PC-9 (cell line): ENCODE measurements around the gene CERS3. TPM values are rescaled to one million over a fixed set of nuclear protein-coding genes. Genes with fewer than 3 reads are reported as not detected.

Experiments
- BruUV-seq: library from RNA; stranded (reverse); fragments of 400-500 nt; replicated peaks from 2 replicates; lab custom pipeline; 2021; lab: Mats Ljungman, UMichigan
- CTCF ChIA-PET: fragments of 300-600 bp; sonication (Branson Sonifier 250); formaldehyde crosslinking; loops from one replicate; lab custom pipeline; 2022; ENCODE audit warnings: antibody characterized with exemption; lab: Charles Lee
- POLR2A ChIA-PET: fragments of 300-600 bp; sonication (Branson Sonifier 250); formaldehyde crosslinking; loops from one replicate; lab custom pipeline; 2022; ENCODE audit warnings: antibody characterized with exemption; ENCODE audit not compliant: unreplicated experiment; lab: Charles Lee
- DNase-seq, 2 experiments: peaks; one replicate each; pipeline versions ENCODE4 v3.0.0 to v3.0.0-alpha.2; 2015 to 2022; ENCODE audit warnings: mixed read lengths in 1 of 2
- H2AFZ ChIP-seq: fragments of 200-600 bp; sonication (generic); 2 replicates; pipeline ENCODE4 v1.8.1; 2017; ENCODE audit warnings: antibody characterized with exemption
- H3F3A ChIP-seq: fragments of 200-600 bp; sonication (generic); 2 replicates; pipeline ENCODE4 v1.8.1; 2017; ENCODE audit warnings: antibody characterized with exemption, mild to moderate bottlenecking, low read depth; ENCODE audit not compliant: insufficient read depth
- H3K27ac ChIP-seq: fragments of 200-600 bp; sonication (generic); 2 replicates; pipeline ENCODE4 v1.6.1; 2016; ENCODE audit warnings: mixed run types
- H3K27me3 ChIP-seq: fragments of 200-600 bp; sonication (generic); 2 replicates; pipeline ENCODE4 v1.6.1; 2016; ENCODE audit warnings: low read depth, mixed run types; ENCODE audit not compliant: insufficient read depth
- H3K36me3 ChIP-seq: fragments of 200-600 bp; sonication (generic); 2 replicates; pipeline ENCODE4 v1.6.1; 2016; ENCODE audit warnings: low read depth, mixed run types
- H3K4me1 ChIP-seq: fragments of 200-600 bp; sonication (generic); replicated peaks from 2 replicates; pipeline ENCODE4 v1.6.1; 2016; ENCODE audit warnings: mixed run types; ENCODE audit not compliant: insufficient read depth
- H3K4me2 ChIP-seq: fragments of 200-600 bp; sonication (generic); 2 replicates; pipeline ENCODE4 v1.6.1; 2017; ENCODE audit warnings: mixed run types
- H3K4me3 ChIP-seq: fragments of 200-600 bp; sonication (generic); 2 replicates; pipeline ENCODE4 v1.6.1; 2016; ENCODE audit warnings: mixed run types
- H3K79me2 ChIP-seq: fragments of 200-600 bp; sonication (generic); 2 replicates; pipeline ENCODE4 v1.6.1; 2017; ENCODE audit warnings: low read depth, mixed run types
- H3K9me2 ChIP-seq: fragments of 200-600 bp; sonication (generic); 2 replicates; pipeline ENCODE4 v1.8.1; 2017; ENCODE audit warnings: mild to moderate bottlenecking; ENCODE audit not compliant: insufficient read depth
- H3K9me3 ChIP-seq: fragments of 200-600 bp; sonication (generic); 2 replicates; pipeline ENCODE4 v1.8.1; 2016; ENCODE audit warnings: low read depth; ENCODE audit not compliant: insufficient read depth
- H4K20me1 ChIP-seq: fragments of 200-600 bp; sonication (generic); 2 replicates; pipeline ENCODE4 v1.8.1; 2017; ENCODE audit not compliant: insufficient read depth
- CTCF ChIP-seq: fragments of 200-600 bp; sonication (generic); conservative IDR thresholded peaks from 2 replicates; pipeline ENCODE4 v1.6.1; 2017; ENCODE audit warnings: mixed run types, antibody characterized with exemption, mild to moderate bottlenecking, moderate library complexity
- EZH2 ChIP-seq: fragments of 200-600 bp; sonication (generic); IDR thresholded peaks from 2 replicates; pipeline ENCODE4 v1.8.0; 2017; ENCODE audit warnings: antibody characterized with exemption, low read depth
- intact Hi-C: fragments of 100-400 bp; cut with micrococcal nuclease; formaldehyde crosslinking; loops from one replicate; pipeline ENCODE4 v1.10.0; 2022; ENCODE audit not compliant: unreplicated experiment
- total RNA-seq: library from RNA; stranded (reverse); gene quantifications from 2 replicates; pipeline ENCODE4 v1.2.3, GENCODE V29; 2021

The CERS3 gene
- total RNA-seq, 1 experiment from 2014 or later, result not detected

GRCh38 chr15:100439514-100439913, 89.2 kb downstream of the CERS3 start:
- H3K27ac ChIP-seq, result no peak overlapping the region
- no peaks in the 10 kb centered on the region for H3K4me1 ChIP-seq
- H3K27me3 ChIP-seq, result peaks cover 18% of the 10 kb centered on the region; the same call in 1 of the 2 replicates
- ChIA-PET POLR2A (no interaction called here), CTCF (no interaction called here)
- H3K9me2 ChIP-seq, result no peaks in the 10 kb centered on the region
- H3K4me3 ChIP-seq, result no peak overlapping the region
- H3K9me3 ChIP-seq, result no peaks in the 10 kb centered on the region
- no peaks in the 10 kb centered on the region for H3K36me3 ChIP-seq
- no TSS peak for BruUV-seq
- no peak overlapping the region for H3K4me2 ChIP-seq
- H3F3A ChIP-seq, result no peaks in the 10 kb centered on the region
- intact Hi-C loops, result no loop called here
- no peaks in the 10 kb centered on the region for H3K79me2 ChIP-seq
- no peak for DNase-seq
- TF ChIP-seq EZH2, result no peak
- TF ChIP-seq CTCF, result no peak
- H4K20me1 ChIP-seq, result no peaks in the 10 kb centered on the region
- H2AFZ ChIP-seq, result no peak overlapping the region

- POLR2A ChIA-PET, result no interaction called here
Observed at GRCh38 chr15:100438570-100438969, 90.2 kb downstream of the CERS3 start.

GRCh38 chr15:100437261-100437660, 91.5 kb downstream of the CERS3 start:
- no peaks in the 10 kb centered on the region for H3K4me1 ChIP-seq
- CTCF ChIA-PET, result no interaction called here
- H3F3A ChIP-seq, result no peaks in the 10 kb centered on the region
- TF ChIP-seq EZH2 (no peak), CTCF (no peak)
- intact Hi-C loops, result no loop called here
- no peaks in the 10 kb centered on the region for H3K79me2 ChIP-seq
- H3K36me3 ChIP-seq, result no peaks in the 10 kb centered on the region
- peaks cover 18% of the 10 kb centered on the region; the same call in 1 of the 2 replicates for H3K27me3 ChIP-seq
- no peaks in the 10 kb centered on the region for H3K9me3 ChIP-seq
- no peak overlapping the region for H3K4me3 ChIP-seq
- DNase-seq, result no peak
- no peaks in the 10 kb centered on the region for H4K20me1 ChIP-seq
- no peak overlapping the region for H2AFZ ChIP-seq
- no peak overlapping the region for H3K27ac ChIP-seq
- no peaks in the 10 kb centered on the region for H3K9me2 ChIP-seq
- no peak overlapping the region for H3K4me2 ChIP-seq
- BruUV-seq, result no TSS peak
- POLR2A ChIA-PET, result no interaction called here

More at GRCh38 chr15:100438570-100438969, 90.2 kb downstream of the CERS3 start:
- TF ChIP-seq CTCF (no peak), EZH2 (no peak)
- CTCF ChIA-PET, result no interaction called here
- Histone ChIP-seq H3K27me3 (peaks cover 18% of the 10 kb centered on the region; the same call in 1 of the 2 replicates), H3K79me2 (no peaks in the 10 kb centered on the region), H3K36me3 (no peaks in the 10 kb centered on the region), H3K4me3 (no peak overlapping the region), H3K9me2 (no peaks in the 10 kb centered on the region), H3K27ac (no peak overlapping the region), H3K4me1 (no peaks in the 10 kb centered on the region), H3K9me3 (no peaks in the 10 kb centered on the region), H3K4me2 (no peak overlapping the region), H2AFZ (no peak overlapping the region), H4K20me1 (no peaks in the 10 kb centered on the region), H3F3A (no peaks in the 10 kb centered on the region)
- intact Hi-C loops, result no loop called here
- no peak for DNase-seq
- no TSS peak for BruUV-seq
